Measurements from ENCODE around the gene SMIM10. TPM values are rescaled to one million over a fixed set of nuclear protein-coding genes. Genes with fewer than 3 reads are reported as not detected.
"Not testable (repeated sequence)": the region's sequence is repeated elsewhere in the genome, so short reads cannot be mapped to it uniquely, and the experiment has no call there.

The SMIM10 gene
- total and polyA plus RNA-seq, 10 donors, result 5.2 to 14.4 (median 8.0) TPM

GRCh38 chrX:135010921-135011320 lies 20.1 kb downstream of the SMIM10 start:
- H3K27ac ChIP-seq, result no peak overlapping the region
- DNase-seq, result no peak
- intact Hi-C loops (cut with DNase I; ENCODE audit: low total_unique reads), result no loop called here
- H3K4me3 ChIP-seq, result no peak overlapping the region
- H3K9me3 ChIP-seq, result no peaks in the 10 kb centered on the region
- TF ChIP-seq POLR2AphosphoS5 (IDR thresholded peaks at IDR 0.05) (no peak), CTCF (IDR thresholded peaks at IDR 0.05 in 8 of 11, conservative IDR thresholded peaks at IDR 0.05 in 3 of 11) (no peak), POLR2A (IDR thresholded peaks at IDR 0.05) (no peak)
- H3K4me1 ChIP-seq, result no peaks in the 10 kb centered on the region
- H3K27me3 ChIP-seq (replicated peaks in 1 of 7), result peaks cover 0 to under 1% (median 0%) of the 10 kb centered on the region in 7 donors
- WGBS, 5 donors, result 59 to 94% (median 67%) methylated on average over 3 to 4 of the region's 4 CpGs
- H3K36me3 ChIP-seq, result no peaks in the 10 kb centered on the region

- TF ChIP-seq POLR2A (IDR thresholded peaks at IDR 0.05) (no peak), POLR2AphosphoS5 (IDR thresholded peaks at IDR 0.05) (no peak), CTCF (IDR thresholded peaks at IDR 0.05 in 8 of 11, conservative IDR thresholded peaks at IDR 0.05 in 3 of 11) (no peak)
- H3K4me1 ChIP-seq, result peaks cover 0 to 3% (median 0%) of the 10 kb centered on the region in 6 donors
- DNase-seq, result no peak
- H3K27me3 ChIP-seq (replicated peaks in 1 of 7), result no peaks in the 10 kb centered on the region
- no peak overlapping the region for H3K27ac ChIP-seq
- H3K9me3 ChIP-seq, result no peaks in the 10 kb centered on the region
- no peak overlapping the region for H3K4me3 ChIP-seq
- intact Hi-C loops (cut with DNase I; ENCODE audit: low total_unique reads), result no loop called here
- no peaks in the 10 kb centered on the region for H3K36me3 ChIP-seq
- 58 to 93% (median 77%) methylated on average over 2 of the region's 2 CpGs for WGBS, 5 donors
These were observed 24.9 kb downstream of the SMIM10 start for GRCh38 chrX:135015523-135016245.

- H3K36me3 ChIP-seq, result not testable (repeated sequence)
These were observed 29.1 kb downstream of the SMIM10 start for GRCh38 chrX:135019890-135020289.

GRCh38 chrX:135023791-135024190 lies 33.0 kb downstream of the SMIM10 start:
- H3K36me3 ChIP-seq; intact Hi-C loops (cut with DNase I; ENCODE audit: low total_unique reads); H3K4me3 ChIP-seq; H3K27ac ChIP-seq; DNase-seq; H3K9me3 ChIP-seq: not testable (repeated sequence)
- peaks cover 0 to 56% (median 0%) of the 10 kb centered on the region in 7 donors for H3K27me3 ChIP-seq (replicated peaks in 1 of 7)
- WGBS, 5 donors, result 67 to 98% (median 87%) methylated on average over 6 of the region's 6 CpGs
- H3K4me1 ChIP-seq, result peaks cover 0 to 13% (median 4%) of the 10 kb centered on the region in 6 donors

More at GRCh38 chrX:135019890-135020289, 29.1 kb downstream of the SMIM10 start:
- H3K9me3 ChIP-seq; intact Hi-C loops (cut with DNase I; ENCODE audit: low total_unique reads); DNase-seq; H3K4me3 ChIP-seq; H3K27ac ChIP-seq: not testable (repeated sequence)
- peaks cover 0 to 32% (median 0%) of the 10 kb centered on the region in 7 donors for H3K27me3 ChIP-seq (replicated peaks in 1 of 7)
- peaks cover 0 to 13% (median 4%) of the 10 kb centered on the region in 6 donors for H3K4me1 ChIP-seq
- WGBS, 5 donors, result 81 to 96% (median 94%) methylated on average over 8 of the region's 8 CpGs

- Histone ChIP-seq H3K27me3 (replicated peaks in 1 of 7) (peaks cover 0 to 56% (median 0%) of the 10 kb centered on the region in 7 donors), H3K4me3 (no peak overlapping the region), H3K9me3 (no peaks in the 10 kb centered on the region), H3K4me1 (peaks cover 0 to 13% (median 4%) of the 10 kb centered on the region in 6 donors), H3K27ac (no peak overlapping the region), H3K36me3 (no peaks in the 10 kb centered on the region)
- 78 to 97% (median 85%) methylated on average over 9 of the region's 9 CpGs for WGBS, 5 donors
- no peak for TF ChIP-seq CTCF (IDR thresholded peaks at IDR 0.05 in 8 of 11, conservative IDR thresholded peaks at IDR 0.05 in 3 of 11)
- TF ChIP-seq POLR2AphosphoS5 (IDR thresholded peaks at IDR 0.05), result no peak
- TF ChIP-seq POLR2A (IDR thresholded peaks at IDR 0.05), result no peak
- intact Hi-C loops (cut with DNase I; ENCODE audit: low total_unique reads), result no loop called here
- DNase-seq, result no peak
These were observed 33.7 kb downstream of the SMIM10 start for GRCh38 chrX:135024526-135024925.

GRCh38 chrX:135030207-135030963 lies 39.6 kb downstream of the SMIM10 start:
- H3K36me3 ChIP-seq; DNase-seq; intact Hi-C loops (cut with DNase I; ENCODE audit: low total_unique reads); H3K27ac ChIP-seq; H3K9me3 ChIP-seq; H3K4me3 ChIP-seq: not testable (repeated sequence)
- H3K4me1 ChIP-seq, result peaks cover 0 to 15% (median 5%) of the 10 kb centered on the region in 6 donors
- WGBS, 5 donors, result 81 to 93% (median 84%) methylated on average over 9 of the region's 9 CpGs
- H3K27me3 ChIP-seq (replicated peaks in 1 of 7), result peaks cover 0 to 19% (median 0%) of the 10 kb centered on the region in 7 donors

All from spleen (tissue), 11 donors.